H9 (cell line): ENCODE data around the gene PLCH1. TPM values are rescaled to one million over a fixed set of nuclear protein-coding genes. Genes with fewer than 3 reads are reported as not detected.

ENCODE experiments used
- DNase-seq: peaks from one replicate; pipeline ENCODE4 v3.0.0-alpha.2; 2017
- H2AFZ ChIP-seq: one replicate; pipeline ENCODE4 v1.6.1; 2013; ENCODE audit warnings: mild to moderate bottlenecking, low read length, control low read depth, moderate library complexity
- H2AK5ac ChIP-seq: 2 replicates; pipeline ENCODE4 v1.6.1; 2013; ENCODE audit warnings: low read length, control low read depth, mixed read lengths; ENCODE audit not compliant: insufficient read length
- H2BK120ac ChIP-seq: one replicate; pipeline ENCODE4 v1.6.1; 2013; ENCODE audit warnings: low read depth, mild to moderate bottlenecking, low read length, control low read depth, inconsistent platforms; ENCODE audit not compliant: poor library complexity, severe bottlenecking
- H2BK12ac ChIP-seq: 2 replicates; pipeline ENCODE4 v1.6.1; 2013; ENCODE audit warnings: low read length, control low read depth, mixed read lengths, low read depth; ENCODE audit not compliant: insufficient read length
- H2BK15ac ChIP-seq: 2 replicates; pipeline ENCODE4 v1.6.1; 2013; ENCODE audit warnings: low read depth, low read length, control low read depth
- H2BK20ac ChIP-seq: one replicate; pipeline ENCODE4 v1.6.1; 2013; ENCODE audit warnings: low read depth, mild to moderate bottlenecking, low read length, control low read depth, inconsistent platforms; ENCODE audit not compliant: poor library complexity, severe bottlenecking
- H2BK5ac ChIP-seq: 2 replicates; pipeline ENCODE4 v1.6.1; 2013; ENCODE audit warnings: low read length, control low read depth, mixed read lengths; ENCODE audit not compliant: insufficient read length
- H3K14ac ChIP-seq: 2 replicates; pipeline ENCODE4 v1.6.1; 2013; ENCODE audit warnings: low read length, control low read depth; ENCODE audit not compliant: insufficient read depth
- H3K18ac ChIP-seq: 2 replicates; pipeline ENCODE4 v1.6.1; 2013; ENCODE audit warnings: low read depth, mild to moderate bottlenecking, mixed read lengths, low read length, control low read depth; ENCODE audit not compliant: insufficient read length
- H3K23ac ChIP-seq: 2 replicates; pipeline ENCODE4 v1.6.1; 2013; ENCODE audit warnings: low read length, control low read depth, mixed read lengths, low read depth; ENCODE audit not compliant: insufficient read length
- H3K23me2 ChIP-seq: 2 replicates; pipeline ENCODE4 v1.6.1; 2013; ENCODE audit warnings: low read depth, mild to moderate bottlenecking, mixed read lengths, low read length, control low read depth; ENCODE audit not compliant: insufficient read length, poor library complexity, severe bottlenecking
- H3K27ac ChIP-seq: 2 replicates; pipeline ENCODE4 v1.5.1; 2013; ENCODE audit warnings: low read length, control low read depth, mixed read lengths, low read depth; ENCODE audit not compliant: insufficient read length
- H3K27me3 ChIP-seq: 2 replicates; pipeline ENCODE4 v1.6.1; 2013; ENCODE audit warnings: low read length, control low read depth, inconsistent platforms; ENCODE audit not compliant: insufficient read depth
- H3K4ac ChIP-seq: 2 replicates; pipeline ENCODE4 v1.6.1; 2013; ENCODE audit warnings: low read depth, mild to moderate bottlenecking, control low read depth, inconsistent platforms, low read length, moderate library complexity
- H3K4me1 ChIP-seq: 2 replicates; pipeline ENCODE4 v1.6.1; 2013; ENCODE audit warnings: low read length, control low read depth, inconsistent platforms; ENCODE audit not compliant: insufficient read depth
- H3K4me2 ChIP-seq: 2 replicates; pipeline ENCODE4 v1.6.1; 2013; ENCODE audit warnings: low read length, control low read depth, mixed read lengths; ENCODE audit not compliant: insufficient read length, insufficient read depth
- H3K56ac ChIP-seq: 2 replicates; pipeline ENCODE4 v1.6.1; 2013; ENCODE audit warnings: low read depth, mild to moderate bottlenecking, mixed read lengths, low read length, control low read depth; ENCODE audit not compliant: insufficient read length
- H3K79me1 ChIP-seq: 2 replicates; pipeline ENCODE4 v1.6.1; 2013; ENCODE audit warnings: low read depth, mild to moderate bottlenecking, moderate library complexity, low read length, control low read depth, inconsistent platforms; ENCODE audit not compliant: insufficient read depth, poor library complexity, severe bottlenecking
- H3K79me2 ChIP-seq: 2 replicates; pipeline ENCODE4 v1.6.1; 2013; ENCODE audit warnings: low read length, control low read depth, inconsistent platforms; ENCODE audit not compliant: insufficient read depth
- H3K9ac ChIP-seq: 2 replicates; pipeline ENCODE4 v1.6.1; 2013; ENCODE audit warnings: low read length, control low read depth, mixed read lengths; ENCODE audit not compliant: insufficient read length; ENCODE audit errors: extremely low read depth
- H3K9me3 ChIP-seq: one replicate; pipeline ENCODE4 v1.6.1; 2013; ENCODE audit warnings: low read depth, low read length, inconsistent platforms; ENCODE audit not compliant: control insufficient read depth
- H3T11ph ChIP-seq: one replicate; pipeline ENCODE4 v1.6.1; 2013; ENCODE audit warnings: mild to moderate bottlenecking, low read length, control low read depth, inconsistent platforms
- H4K20me1 ChIP-seq: one replicate; pipeline ENCODE4 v1.6.1; 2013; ENCODE audit not compliant: control insufficient read depth, insufficient read length, insufficient read depth
- H4K5ac ChIP-seq: 2 replicates; pipeline ENCODE4 v1.6.1; 2013; ENCODE audit warnings: low read depth, mild to moderate bottlenecking, mixed read lengths, low read length, control low read depth; ENCODE audit not compliant: insufficient read length
- H4K8ac ChIP-seq: replicated peaks from 2 replicates; pipeline ENCODE4 v1.6.1; 2013; ENCODE audit warnings: low read length, control low read depth, mixed read lengths, low read depth; ENCODE audit not compliant: insufficient read length
- H4K91ac ChIP-seq: 2 replicates; pipeline ENCODE4 v1.6.1; 2013; ENCODE audit warnings: low read depth, mild to moderate bottlenecking, moderate library complexity, mixed read lengths, low read length, control low read depth; ENCODE audit not compliant: insufficient read length
- H3K27ac Mint-ChIP-seq, 3 experiments: 2 replicates in 2 of 3; 3 replicates in 1 of 3; pipeline ENCODE4 v1.8.0; 2020 to 2021; ENCODE audit warnings: mixed read lengths in 3 of 3, mild to moderate bottlenecking in 1 of 3, moderate library complexity in 1 of 3
- H3K27me3 Mint-ChIP-seq: 2 replicates; pipeline ENCODE4 v1.8.0; 2021; ENCODE audit warnings: low read depth, mild to moderate bottlenecking, moderate library complexity, mixed read lengths
- H3K36me3 Mint-ChIP-seq, 3 experiments: 2 replicates in 2 of 3; 3 replicates in 1 of 3; pipeline ENCODE4 v1.8.0; 2020 to 2021; ENCODE audit warnings: low read depth in 3 of 3, mixed read lengths in 3 of 3; ENCODE audit not compliant: insufficient read depth in 1 of 3
- H3K4me1 Mint-ChIP-seq, 2 experiments: 2 replicates each; pipeline ENCODE4 v1.8.0; 2020; ENCODE audit warnings: mixed read lengths in 2 of 2
- H3K4me3 Mint-ChIP-seq, 2 experiments: 2 replicates in 1 of 2; 3 replicates in 1 of 2; pipeline ENCODE4 v1.8.0; 2020 to 2021; ENCODE audit warnings: mild to moderate bottlenecking in 2 of 2, mixed read lengths in 2 of 2, moderate library complexity in 1 of 2
- H3K9me3 Mint-ChIP-seq, 2 experiments: 2 replicates in 1 of 2; 3 replicates in 1 of 2; pipeline ENCODE4 v1.8.0; 2020; ENCODE audit warnings: mild to moderate bottlenecking in 2 of 2, mixed read lengths in 2 of 2, moderate library complexity in 1 of 2
- WGBS: extraction: QIAGEN DNeasy Blood & Tissue Kit; methylation state at CpG from one replicate; pipeline ENCODE4 v1.1.7; 2013; ENCODE audit warnings: missing lambda C conversion rate, low lambda C conversion rate, mixed read lengths; ENCODE audit not compliant: insufficient read length; ENCODE audit errors: extremely low coverage; 5-methylcytosine and 5-hydroxymethylcytosine counted together
- total RNA-seq: library from RNA; stranded (reverse); gene quantifications from 2 replicates; pipeline ENCODE4 v1.2.1, GENCODE V29; 2021
- TF ChIP-seq, protein P1 (sequence below): fragments of 200-600 bp; sonication (generic); conservative IDR thresholded peaks from 3 replicates; pipeline ENCODE4 v1.8.0; 2021; ENCODE audit warnings: antibody characterized with exemption, mild to moderate bottlenecking

Gene PLCH1
- total RNA-seq, 1 experiment from 2014 or later = 19.0 TPM

DNA sequence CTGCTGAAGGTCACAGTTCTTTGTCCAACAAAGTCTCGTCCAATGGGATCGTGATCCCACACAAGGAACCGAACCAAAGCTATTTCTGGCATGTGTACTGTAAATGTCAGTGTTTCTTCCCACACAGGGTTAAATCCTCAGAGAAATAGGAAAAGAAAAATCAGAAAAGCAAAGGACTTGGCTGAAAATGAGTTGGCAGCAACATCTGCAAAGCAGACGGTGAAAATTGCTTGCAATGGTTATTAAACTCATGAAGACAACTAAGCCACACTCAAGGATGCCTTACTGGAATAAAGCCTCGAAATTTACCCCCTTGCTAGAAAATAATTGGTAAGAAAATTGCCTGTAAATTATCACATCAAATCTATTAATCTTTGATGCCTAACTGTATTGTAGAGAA lies 256.2 kb downstream of the PLCH1 start:
- Histone ChIP-seq H2BK15ac (no peak overlapping the region), H2BK120ac (no peak overlapping the region), H4K8ac (no peak overlapping the region), H3K27me3 (no peaks in the 10 kb centered on the region), H2BK12ac (peak overlapping the region; percentile 62), H3K27ac (no peak overlapping the region), H3K79me1 (no peaks in the 10 kb centered on the region), H3K4me2 (no peak overlapping the region), H3T11ph (no peak overlapping the region), H3K4me1 (no peaks in the 10 kb centered on the region), H4K91ac (no peak overlapping the region), H2BK20ac (no peak overlapping the region), H3K23me2 (no peaks in the 10 kb centered on the region), H3K9ac (no peak overlapping the region), H3K14ac (no peak overlapping the region), H4K5ac (no peak overlapping the region), H3K18ac (no peak overlapping the region), H3K23ac (no peak overlapping the region), H3K79me2 (no peaks in the 10 kb centered on the region), H4K20me1 (no peaks in the 10 kb centered on the region), H2AK5ac (no peak overlapping the region), H3K56ac (no peak overlapping the region), H2BK5ac (no peak overlapping the region), H3K9me3 (no peaks in the 10 kb centered on the region), H3K4ac (no peak overlapping the region), H2AFZ (no peak overlapping the region)
- Mint-ChIP-seq H3K36me3 (peaks cover 2 to 17% (median 11%) of the 10 kb centered on the region in 3 experiments; a peak in 5 of 7 replicates), H3K4me3 (no peak overlapping the region), H3K9me3 (no peaks in the 10 kb centered on the region), H3K4me1 (no peaks in the 10 kb centered on the region), H3K27ac (no peak overlapping the region), H3K27me3 (no peaks in the 10 kb centered on the region)
- TF ChIP-seq, protein P1, sequence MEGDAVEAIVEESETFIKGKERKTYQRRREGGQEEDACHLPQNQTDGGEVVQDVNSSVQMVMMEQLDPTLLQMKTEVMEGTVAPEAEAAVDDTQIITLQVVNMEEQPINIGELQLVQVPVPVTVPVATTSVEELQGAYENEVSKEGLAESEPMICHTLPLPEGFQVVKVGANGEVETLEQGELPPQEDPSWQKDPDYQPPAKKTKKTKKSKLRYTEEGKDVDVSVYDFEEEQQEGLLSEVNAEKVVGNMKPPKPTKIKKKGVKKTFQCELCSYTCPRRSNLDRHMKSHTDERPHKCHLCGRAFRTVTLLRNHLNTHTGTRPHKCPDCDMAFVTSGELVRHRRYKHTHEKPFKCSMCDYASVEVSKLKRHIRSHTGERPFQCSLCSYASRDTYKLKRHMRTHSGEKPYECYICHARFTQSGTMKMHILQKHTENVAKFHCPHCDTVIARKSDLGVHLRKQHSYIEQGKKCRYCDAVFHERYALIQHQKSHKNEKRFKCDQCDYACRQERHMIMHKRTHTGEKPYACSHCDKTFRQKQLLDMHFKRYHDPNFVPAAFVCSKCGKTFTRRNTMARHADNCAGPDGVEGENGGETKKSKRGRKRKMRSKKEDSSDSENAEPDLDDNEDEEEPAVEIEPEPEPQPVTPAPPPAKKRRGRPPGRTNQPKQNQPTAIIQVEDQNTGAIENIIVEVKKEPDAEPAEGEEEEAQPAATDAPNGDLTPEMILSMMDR = no peak
- WGBS = no CpG with 5 or more reads among the region's 5 CpGs
- DNase-seq = no peak
